A673 (cell line): ENCODE measurements around the gene CCDC82.

Experiments used
- CTCF ChIP-seq: fragments of 300-800, 200-600 bp; sonication (generic); conservative IDR thresholded peaks from 2 replicates; pipeline ENCODE4 v1.5.1; 2017; ENCODE audit warnings: low read depth, mild to moderate bottlenecking, antibody characterized with exemption, low read length, moderate library complexity, mixed read lengths
- EZH2 ChIP-seq: fragments of 200-600 bp; sonication (generic); IDR thresholded peaks from 2 replicates; pipeline ENCODE4 v1.6.1; 2017; ENCODE audit warnings: borderline replicate concordance, low read depth, mild to moderate bottlenecking, mixed read lengths, antibody characterized with exemption, low read length; ENCODE audit not compliant: poor library complexity, severe bottlenecking

DNA sequence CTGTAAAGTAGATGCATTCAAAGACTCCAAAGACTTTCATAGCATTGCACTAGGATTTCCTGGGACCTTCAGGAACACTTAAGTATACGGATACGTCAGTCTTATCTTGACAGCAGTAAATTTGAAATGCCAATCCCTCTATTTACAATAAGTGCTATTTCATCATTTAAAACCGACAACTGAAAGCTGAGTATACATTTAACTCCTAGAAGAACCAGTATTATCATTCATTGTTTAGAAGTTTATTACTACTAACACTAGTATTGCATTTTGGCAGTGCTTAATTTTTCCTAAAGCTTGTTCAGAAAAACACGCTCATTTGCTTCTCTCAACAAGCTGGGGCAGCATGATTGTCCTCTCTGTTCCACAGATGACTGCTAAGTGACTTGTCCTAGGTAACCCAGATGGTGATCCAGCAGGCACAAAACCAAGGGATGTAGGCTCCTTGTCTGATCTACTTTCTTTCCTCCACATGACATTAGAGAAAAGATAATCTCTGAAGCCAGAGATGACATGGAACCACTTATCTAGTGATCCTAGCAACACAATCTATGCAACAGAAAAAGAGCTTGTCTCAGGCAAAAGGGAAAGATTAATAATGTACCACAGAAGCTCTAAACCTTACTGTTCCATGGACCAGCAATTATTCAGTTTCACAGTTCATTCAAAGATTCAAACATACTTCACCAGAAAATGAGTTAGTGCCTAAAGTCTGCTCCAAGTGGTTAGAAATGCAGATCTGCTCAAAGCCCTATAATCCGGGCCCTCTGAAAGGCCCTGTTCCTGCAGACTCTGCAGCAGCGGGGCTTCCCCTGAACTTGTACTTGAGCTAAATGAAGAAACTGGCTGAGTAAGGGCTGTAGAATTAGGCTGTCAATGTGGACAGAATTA, 51.9 kb downstream of the CCDC82 start:
- TF ChIP-seq CTCF (no peak), EZH2 (no peak)
